ENCODE results near the gene TNIK.

Gene TNIK

DNA sequence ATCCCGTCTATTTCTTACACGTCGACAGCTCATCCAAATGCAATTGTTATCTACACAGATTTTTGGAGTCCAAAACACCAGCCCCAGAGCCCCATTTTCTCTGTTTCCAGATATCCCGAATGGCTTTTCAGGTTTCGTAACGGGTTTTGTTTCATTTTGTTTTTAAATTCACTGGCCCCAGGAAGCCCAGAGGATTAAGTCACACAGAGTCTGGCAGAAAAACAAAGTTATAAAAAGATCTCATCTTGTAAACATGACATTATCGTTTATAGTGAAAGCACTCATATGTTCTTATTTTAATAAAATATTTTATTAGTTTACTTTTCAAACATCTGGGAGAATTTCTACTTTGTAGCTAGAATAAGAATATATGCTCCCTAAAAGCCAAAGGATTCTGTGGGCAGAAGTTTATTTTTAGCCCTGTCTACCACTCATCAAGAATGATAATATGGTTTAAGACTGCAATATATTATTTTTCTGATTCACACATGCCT, 284.4 kb downstream of the TNIK start:
- no peak for DNase-seq (ENCODE audit: low read depth in 2 of 2, low spot score in 1 of 2)

DNA sequence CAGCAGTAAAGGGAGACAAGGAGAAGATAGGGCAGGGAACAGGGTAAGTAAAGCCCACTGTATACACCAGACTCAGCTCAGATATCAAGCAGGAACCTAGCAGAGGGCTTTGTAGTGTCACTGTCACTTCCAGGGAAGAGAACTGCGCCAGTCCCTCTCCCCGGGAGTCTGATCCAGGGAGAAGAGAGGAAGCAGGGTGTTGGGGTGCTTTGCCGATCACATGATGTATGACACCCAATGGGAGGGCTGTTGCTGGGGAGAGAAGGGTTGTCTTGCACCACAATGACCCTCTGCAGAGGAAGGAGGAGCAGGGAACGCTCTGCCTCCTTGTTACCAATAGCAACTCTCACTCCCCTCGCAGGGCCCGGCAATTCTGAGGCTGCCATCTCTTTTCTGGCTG, 286.5 kb downstream of the TNIK start:
- DNase-seq (ENCODE audit: low read depth in 2 of 2, low spot score in 1 of 2) = no peak

DNA sequence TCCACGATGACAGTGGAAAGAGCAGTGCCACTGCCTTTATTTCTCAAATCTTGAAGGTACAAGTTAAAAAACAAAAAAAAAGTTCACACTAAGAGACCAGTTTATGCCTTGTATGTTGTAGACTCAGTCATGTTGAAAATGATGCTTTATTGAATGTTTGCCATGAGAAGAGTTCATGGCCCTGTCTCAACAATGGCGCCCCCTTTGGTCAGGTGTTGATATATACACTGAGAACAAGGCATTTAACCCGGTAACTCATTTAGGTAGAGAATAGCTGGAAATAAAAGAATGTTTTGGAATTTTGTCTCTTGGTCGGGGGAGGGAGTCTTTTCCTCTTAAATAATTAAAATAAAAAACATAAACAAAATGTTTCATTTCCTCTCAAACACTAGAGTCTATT, 288.1 kb downstream of the TNIK start:
- DNase-seq (ENCODE audit: low read depth in 2 of 2, low spot score in 1 of 2) = no peak

DNA sequence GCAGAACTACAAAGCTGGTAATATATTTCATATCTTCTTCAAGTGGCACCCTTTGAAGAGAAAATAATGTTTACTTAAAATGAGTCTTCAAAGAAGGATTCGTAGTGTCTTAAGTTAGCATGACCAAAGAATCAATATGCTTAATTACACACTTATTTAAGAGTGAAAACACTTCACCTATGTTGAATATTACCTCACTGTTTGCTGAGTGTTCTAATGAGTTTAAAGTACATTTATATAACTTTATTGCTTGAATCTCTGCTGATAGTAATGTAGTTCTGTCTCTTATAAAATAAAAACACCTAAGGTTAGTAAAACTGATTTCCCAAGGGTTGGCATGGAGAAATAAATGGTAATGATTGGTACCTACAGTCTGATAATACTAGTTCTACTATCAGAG, 290.3 kb downstream of the TNIK start:
- no peak for DNase-seq (ENCODE audit: low read depth in 2 of 2, low spot score in 1 of 2)

DNA sequence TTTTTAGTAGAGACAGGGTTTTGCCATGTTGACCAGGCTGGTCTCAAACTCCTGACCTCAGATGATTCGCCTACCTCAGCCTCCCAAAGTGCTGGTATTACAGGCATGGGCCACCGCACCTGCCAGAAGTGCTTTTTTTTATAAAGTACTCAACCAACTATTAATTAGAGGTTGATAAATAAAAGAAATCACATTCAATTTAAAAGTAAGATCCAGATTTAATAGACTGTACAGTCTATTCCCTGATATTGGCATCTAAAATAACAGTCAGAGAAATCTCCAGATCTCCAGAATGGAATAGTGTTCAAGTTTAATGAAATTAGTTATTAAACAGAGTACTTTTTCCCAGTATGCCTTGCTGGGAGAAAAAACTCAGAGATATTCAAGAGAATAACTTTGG, 290.8 kb downstream of the TNIK start:
- DNase-seq (ENCODE audit: low read depth in 2 of 2, low spot score in 1 of 2) = no peak

DNA sequence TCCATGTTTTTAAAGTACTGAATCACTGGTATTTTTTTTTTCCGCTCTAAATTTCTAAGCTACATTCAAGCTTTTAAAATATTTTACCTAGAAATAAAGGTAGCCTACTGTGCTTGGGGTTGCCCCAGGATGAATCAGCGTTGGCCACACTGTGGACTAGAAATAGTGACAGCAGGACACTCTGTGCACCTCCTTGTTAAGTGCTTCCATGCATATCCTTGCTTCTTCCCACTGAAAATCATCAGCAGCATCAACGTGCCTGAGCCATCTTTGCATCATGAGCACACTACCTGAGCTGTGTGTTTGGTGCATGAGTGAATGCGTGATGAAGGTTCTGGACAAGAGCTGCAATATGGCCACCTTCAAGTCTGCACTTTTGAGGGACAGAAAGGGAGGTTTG, 291.7 kb downstream of the TNIK start:
- DNase-seq (ENCODE audit: low read depth in 2 of 2, low spot score in 1 of 2) = no peak

DNA sequence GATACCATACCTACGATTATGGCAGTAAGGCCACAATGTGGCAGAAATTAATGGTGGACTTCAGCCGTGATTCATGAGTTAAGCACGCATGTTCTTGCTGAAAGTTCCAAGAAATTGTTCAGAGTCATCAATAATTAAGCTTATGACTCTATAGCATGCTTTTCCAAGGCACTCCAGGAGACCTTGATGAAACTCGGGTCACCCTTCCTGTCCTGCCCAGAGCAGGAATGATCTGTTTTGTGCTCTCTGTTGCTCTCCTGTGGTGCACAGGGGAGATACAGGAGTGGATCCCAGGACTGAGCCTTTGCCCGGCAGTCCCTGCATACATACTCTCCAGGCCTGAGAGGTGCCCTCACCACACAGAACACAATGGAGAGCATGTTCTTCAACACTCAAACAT, 292.1 kb downstream of the TNIK start:
- no peak for DNase-seq (ENCODE audit: low read depth in 2 of 2, low spot score in 1 of 2)

DNA sequence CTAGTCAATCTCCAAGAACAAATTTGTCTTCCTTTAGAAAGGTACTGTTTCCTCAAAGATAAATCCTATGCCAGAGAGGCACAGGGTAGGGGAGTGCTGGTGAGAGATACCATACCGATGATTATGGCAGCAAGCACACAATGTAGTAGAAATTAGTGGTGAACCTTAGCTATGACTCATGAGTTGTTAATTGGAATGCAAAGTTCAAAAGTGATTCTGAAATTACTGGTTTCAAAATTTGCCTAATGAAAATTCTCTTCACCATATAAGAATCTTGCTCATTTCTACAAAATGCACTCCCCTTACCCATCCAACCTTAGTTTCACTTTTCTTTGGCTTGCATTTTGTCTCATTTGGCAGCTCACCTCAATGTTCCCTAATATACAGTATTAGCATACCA, 294.2 kb downstream of the TNIK start:
- DNase-seq (ENCODE audit: low read depth in 2 of 2, low spot score in 1 of 2) = no peak

DNA sequence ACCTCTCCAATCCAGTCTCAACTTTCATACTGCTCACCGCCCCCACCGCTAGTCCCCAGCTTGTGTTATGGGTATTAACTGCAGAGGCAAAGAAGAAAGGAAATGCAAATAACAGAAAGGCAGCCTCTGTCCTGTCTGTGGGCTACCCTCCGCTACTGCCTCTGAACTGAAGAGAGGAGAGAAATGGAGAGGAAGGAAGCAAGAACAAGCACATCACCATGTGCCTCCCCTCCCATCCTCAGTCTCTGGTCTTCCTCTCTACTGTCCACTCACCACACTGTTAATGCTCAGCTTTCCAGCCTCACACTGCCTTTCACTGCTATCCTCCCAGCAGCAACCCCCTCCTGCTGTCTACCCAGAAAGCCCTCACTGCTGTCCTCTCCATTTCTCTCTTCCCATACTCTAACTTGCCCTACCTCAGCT, 294.7 kb downstream of the TNIK start:
- no peak for DNase-seq (ENCODE audit: low read depth in 2 of 2, low spot score in 1 of 2)

DNA sequence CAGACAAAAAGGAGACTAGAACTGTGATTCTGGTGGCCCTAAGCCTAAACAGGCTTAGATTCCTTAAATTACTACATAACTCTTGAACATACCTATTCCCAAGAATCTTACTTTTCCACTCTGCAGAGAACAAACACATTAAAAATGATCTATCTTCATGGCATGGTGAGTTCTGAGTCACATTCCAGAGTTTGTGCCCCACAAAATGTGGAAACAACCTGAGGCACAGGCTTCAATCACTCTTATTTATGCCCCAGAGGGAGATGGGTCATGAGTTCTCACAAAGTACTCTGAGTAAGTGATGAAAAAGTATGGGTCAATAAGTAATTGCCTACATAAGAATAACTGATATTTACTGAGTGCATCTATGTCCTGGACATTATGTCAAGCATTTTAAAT, 296.1 kb downstream of the TNIK start:
- no peak for DNase-seq (ENCODE audit: low read depth in 2 of 2, low spot score in 1 of 2)

DNA sequence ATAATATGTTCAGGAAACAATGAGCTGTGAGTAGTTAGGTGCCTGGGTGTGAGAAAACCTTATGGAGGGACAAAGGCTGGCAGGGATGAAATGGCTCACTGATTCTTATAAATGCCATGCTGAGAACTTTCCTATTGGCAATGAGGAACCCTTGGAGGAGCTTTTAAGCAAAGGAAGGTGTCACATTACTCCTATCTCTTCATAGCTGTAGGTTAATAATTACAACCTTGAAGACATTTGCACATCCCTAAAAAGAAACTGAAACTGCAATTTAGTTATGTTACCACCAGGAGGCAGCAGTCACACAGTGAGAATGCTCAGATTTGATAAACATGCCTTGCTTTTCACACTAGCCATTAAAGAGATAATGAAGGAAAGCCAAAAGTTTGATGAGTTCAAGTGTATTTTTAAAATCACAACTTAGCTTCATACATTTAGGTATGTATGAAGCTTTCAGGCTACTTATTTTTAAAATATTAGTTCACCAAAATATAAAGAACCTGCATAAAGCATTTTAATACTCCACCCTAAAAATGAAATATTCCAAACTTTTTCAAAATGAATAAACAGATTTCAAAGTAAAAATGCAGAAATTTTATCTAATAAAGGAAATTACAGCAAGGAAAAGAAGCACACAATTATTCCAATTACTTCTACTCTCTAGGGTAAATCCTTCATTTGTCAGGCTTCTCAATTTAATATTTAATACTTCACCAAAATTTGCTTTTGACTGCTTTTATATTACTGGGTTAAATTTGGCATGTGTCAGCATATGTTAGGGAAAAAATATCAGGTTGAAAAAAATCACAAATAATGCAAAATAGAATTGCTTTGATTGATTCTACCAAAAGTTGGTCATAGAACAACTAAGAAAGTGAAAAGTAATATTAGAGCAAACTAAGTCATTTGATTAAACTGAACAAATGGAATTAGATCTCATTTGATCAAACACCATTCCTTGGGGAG, 296.8 kb downstream of the TNIK start:
- DNase-seq (ENCODE audit: low read depth in 2 of 2, low spot score in 1 of 2) = no peak

DNA sequence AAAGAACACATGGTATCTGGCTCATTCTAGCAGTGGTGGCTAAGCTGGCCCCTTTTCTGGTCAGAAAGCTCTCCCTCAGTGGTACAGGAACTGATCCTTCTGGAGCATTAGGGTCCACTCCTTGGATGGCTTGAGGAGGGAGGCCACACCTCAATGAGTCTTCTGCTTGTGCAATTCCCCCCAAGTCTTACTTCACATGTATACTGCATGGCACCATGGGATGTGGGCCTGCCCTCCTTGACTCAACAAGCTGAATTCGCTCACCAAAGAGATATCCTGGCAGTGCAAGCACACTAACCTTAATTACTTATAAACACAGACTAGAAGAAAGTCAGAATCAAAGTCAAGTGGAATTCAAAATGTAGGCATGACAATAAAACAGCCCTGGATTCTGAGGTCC, 299.9 kb downstream of the TNIK start:
- DNase-seq (ENCODE audit: low read depth in 2 of 2, low spot score in 1 of 2) = no peak

DNA sequence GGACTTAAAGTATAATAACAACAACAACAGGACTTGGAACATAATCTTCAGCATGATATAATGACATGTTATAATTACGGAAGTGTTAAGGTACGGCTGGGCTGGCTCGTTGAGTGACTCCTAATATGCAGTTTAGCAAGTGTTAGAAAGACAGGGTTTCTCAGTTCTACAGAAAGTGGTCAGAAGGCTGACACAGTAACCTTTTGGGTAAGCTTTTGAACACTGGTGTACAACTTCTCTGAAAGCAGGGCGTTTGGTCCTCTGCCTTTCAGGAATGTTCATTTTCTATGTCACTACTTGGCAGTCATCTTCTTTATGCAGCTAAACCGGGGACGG, 300.4 kb downstream of the TNIK start:
- DNase-seq (ENCODE audit: low read depth in 2 of 2, low spot score in 1 of 2) = no peak

DNA sequence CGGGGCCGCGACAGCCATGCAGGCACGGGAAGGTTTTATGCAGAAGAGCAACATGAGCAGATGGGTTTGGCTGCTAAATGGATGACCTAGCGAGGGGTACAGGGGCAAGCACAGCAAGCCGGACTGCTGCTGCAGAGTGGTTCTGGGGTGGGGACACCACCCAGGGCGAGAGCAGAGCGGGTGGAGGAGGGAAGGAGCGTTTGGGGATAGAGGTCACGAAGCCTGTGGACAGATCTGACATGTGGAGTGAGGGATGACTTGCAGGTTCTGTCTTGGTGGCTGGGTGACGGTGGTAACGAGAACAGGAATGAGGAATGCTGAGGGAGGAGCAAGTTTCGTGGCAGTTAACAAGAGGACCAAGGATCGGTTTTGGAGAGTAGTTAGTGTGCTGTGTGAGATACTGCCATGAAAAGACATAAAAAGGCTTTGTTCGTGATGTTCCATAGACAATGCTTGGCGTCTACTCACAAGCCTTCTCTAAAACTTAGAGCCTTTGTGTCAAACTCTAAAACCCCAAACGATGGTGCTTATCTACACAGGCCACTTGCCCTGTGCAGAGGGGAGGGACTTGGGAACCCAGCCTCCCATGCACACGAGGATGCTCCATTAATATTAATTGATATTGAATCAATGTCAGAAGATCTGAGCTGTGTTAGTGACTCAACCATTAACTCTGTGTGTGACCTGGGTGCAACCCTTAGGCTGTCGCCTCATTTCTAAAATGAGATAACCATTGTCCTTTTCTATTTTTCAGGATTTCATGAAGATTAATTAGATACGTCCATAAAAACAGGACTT, 301.0 kb downstream of the TNIK start:
- DNase-seq (ENCODE audit: low read depth in 2 of 2, low spot score in 1 of 2) = no peak

DNA sequence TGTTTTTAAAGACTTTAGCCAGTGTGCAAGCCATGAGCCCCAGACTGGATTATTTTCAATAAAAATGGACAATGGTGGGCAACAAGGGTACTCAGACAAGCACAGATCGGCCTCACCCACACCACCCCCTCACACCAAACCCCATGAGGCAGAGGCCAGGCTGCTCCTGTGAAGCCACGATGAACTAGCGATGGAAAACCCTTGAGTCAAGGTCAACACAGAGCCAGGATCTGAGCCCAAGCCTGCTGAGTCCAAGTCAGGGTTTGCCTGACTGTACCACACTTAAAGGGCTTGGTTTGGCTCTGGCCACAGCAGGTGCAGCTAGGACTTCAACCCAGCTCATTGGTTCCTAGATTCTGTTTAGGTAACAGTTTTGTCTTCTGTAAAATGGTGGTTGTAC, 302.2 kb downstream of the TNIK start:
- DNase-seq (ENCODE audit: low read depth in 2 of 2, low spot score in 1 of 2) = no peak

DNA sequence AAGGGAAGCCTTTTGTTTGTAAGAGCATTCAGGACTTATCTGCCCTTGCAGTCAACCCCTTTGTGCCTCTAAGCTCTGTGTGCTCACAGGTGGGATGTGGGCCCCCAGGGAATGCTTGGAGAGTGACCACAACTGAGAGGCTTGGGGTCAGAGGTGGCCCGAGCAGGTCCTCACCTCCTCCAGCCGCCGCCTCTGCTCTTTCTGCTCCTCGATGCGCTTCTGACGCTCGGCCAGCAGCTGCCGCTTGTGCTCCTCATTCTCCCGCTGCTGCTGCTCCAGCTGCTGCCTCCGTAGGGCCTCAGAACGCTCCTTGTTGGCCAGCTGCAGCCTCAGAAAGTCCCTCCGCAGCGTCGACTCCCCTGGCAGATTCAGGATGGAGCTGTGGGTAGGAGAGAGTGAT, 302.9 kb downstream of the TNIK start:
- no peak for DNase-seq (ENCODE audit: low read depth in 2 of 2, low spot score in 1 of 2)

DNA sequence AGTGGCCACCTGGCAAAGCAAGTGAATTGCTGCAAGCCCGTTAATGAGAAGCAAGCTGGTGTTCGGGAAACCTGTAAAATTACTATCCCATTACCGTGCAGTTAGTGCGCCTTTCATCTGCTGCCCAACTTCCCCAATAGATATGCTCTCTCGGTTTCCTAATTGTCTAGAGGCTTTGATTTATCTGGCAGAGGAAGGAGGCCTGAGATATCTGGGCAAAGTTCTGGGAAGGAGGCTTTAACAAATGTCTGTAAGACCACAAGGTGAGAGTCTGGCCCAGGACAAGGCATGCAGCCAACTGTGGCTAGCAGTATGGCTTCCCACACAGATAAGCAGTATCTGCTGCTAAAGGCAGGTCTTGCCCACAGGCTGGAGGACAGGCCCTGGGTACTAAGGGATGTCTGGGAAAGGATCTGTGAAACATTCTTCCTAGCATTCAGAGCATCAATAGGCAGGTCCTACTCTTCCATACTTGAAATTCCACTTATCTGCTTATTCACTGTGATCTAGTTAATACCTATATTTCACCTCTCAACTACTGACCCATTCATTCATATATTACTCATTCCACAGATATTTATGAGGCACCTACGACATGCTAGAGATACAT, 303.7 kb downstream of the TNIK start:
- DNase-seq (ENCODE audit: low read depth in 2 of 2, low spot score in 1 of 2) = no peak

DNA sequence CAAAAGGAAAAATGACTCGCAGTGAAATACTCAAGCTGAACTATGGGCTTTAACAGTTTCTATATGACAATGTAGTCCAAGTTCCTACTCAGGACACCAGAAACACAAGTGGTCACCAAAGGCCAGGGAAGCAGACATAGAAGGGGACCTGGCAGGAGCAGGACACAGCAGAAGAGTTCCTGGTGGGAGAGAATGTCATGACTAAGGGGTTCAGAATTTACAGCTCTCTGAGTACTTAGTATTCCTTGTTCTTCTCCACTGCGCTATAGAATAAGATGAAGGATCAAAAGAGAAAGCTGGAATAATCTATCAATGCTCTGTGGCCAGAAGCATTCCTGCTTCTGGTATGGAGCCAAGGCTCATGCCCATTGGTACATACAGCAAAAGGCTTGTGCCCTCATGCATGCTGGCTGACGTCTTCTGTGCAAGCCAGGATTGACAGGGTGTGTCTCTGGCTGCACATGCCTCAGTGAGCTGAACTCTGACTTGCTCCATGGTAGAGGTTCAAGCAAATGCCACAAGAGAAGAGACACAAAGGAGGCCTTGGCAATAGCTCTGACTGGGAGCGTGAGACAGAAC, 305.0 kb downstream of the TNIK start:
- DNase-seq (ENCODE audit: low read depth in 2 of 2, low spot score in 1 of 2) = no peak

DNA sequence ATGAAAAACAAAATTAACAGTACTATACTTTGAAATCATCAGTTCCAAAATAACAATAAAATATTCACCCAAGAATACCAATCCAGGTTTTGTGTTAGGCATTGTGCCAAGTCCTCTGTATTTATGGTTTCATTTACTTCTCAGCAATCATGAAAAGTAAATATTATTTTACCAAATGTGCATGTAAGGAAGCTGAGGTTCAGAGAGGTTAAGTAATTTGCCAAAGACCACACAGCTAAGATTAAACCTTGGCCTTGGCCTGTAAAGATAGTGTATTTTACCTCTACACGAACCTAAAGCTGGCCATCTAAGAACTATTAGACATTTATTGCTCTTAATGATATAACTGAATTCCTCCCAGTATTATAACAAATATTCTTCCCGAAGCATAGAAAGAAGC, 309.3 kb downstream of the TNIK start:
- DNase-seq (ENCODE audit: low read depth in 2 of 2, low spot score in 1 of 2) = no peak

DNA sequence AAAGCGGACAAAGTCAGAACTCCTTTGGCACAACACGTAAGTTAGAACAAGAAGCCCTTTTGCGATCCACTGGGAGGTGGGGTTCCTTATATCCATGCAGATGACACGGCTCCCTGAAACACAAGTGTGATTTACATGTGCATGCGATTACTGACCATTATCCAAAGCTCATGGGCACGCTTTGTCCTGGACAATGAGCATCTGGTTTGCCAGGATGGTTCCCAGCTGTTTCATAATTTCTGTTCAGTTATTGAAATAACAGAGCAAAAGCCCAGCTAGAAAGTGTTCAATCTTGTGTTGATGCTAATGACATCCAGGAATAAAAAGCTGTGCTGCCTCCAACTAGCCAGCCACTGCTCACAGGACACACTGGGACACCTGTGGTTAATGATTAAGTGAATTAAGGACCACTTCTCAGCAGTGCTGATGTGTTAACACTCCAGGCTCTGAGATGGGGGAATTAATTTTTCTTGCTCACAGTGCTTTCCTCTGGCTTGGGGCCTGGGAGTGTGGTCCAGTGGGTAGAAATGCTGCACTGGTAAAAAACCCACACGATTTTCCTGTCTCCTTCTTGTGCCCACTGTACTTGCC, 310.6 kb downstream of the TNIK start:
- no peak for DNase-seq (ENCODE audit: low read depth in 2 of 2, low spot score in 1 of 2)

DNA sequence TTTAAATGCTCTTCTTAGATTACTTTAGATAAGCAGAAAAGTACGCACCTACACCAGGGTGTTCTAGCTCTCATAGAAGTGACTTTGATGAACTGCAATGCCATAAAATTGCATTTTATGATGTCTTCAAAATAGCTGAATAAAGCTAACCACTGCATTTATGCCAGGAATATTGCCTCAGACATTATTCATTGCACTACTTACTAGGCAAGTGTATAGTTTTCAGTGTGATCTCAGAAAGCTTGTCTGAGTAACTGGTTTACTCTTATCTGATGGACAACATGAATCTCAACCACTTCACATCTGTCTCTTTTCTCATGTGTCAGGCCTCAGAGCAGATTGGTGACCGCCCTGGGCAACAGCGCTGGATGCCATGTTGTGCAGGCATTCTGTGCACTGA, 314.4 kb downstream of the TNIK start:
- DNase-seq (ENCODE audit: low read depth in 2 of 2, low spot score in 1 of 2) = no peak

Data from stimulated activated CD8-positive, alpha-beta memory T cell treated with anti-CD3 and anti-CD28 coated beads, Interleukin-4, amount 100 ng/mL, for 1 hour (primary cell).